PC-3 (cell line): ENCODE data around the gene STXBP6. TPM values are rescaled to one million over a fixed set of nuclear protein-coding genes. Genes with fewer than 3 reads are reported as not detected.

Experiments used
- ATAC-seq: fragments of 200-7000 bp; cut with Tn5 transposase; 2 replicates; pipeline ENCODE4 v1.9.1; 2020; ENCODE audit warnings: mild to moderate bottlenecking, moderate library complexity
- BruUV-seq: library from RNA; stranded (reverse); fragments of 400-500 nt; replicated peaks from 2 replicates; lab custom pipeline; 2021; lab: Mats Ljungman, UMichigan
- CTCF ChIA-PET: fragments of 300-600 bp; sonication (Branson Sonifier 250); formaldehyde crosslinking; loops from one replicate; lab custom pipeline; 2022; ENCODE audit warnings: antibody characterized with exemption; lab: Charles Lee
- POLR2A ChIA-PET: fragments of 300-600 bp; sonication (Branson Sonifier 250); formaldehyde crosslinking; loops from one replicate; lab custom pipeline; 2022; ENCODE audit warnings: antibody characterized with exemption; ENCODE audit not compliant: unreplicated experiment; lab: Charles Lee
- DNase-seq: peaks from one replicate; pipeline ENCODE4 v3.0.0-alpha.2; 2015
- H2AFZ ChIP-seq: fragments of 300-600 bp; sonication (generic); 2 replicates; pipeline ENCODE4 v1.6.0; 2016; ENCODE audit warnings: antibody characterized with exemption, low read length
- H3F3A ChIP-seq: fragments of 300-600 bp; sonication (generic); one replicate; pipeline ENCODE4 v1.6.0; 2017; ENCODE audit warnings: antibody characterized with exemption, low read length, control low read depth, mild to moderate bottlenecking; ENCODE audit not compliant: unreplicated experiment
- H3K27ac ChIP-seq: fragments of 300-600 bp; sonication (generic); 2 replicates; pipeline ENCODE4 v1.5.1; 2016; ENCODE audit warnings: mild to moderate bottlenecking, low read length
- H3K27me3 ChIP-seq: fragments of 300-600 bp; sonication (generic); 2 replicates; pipeline ENCODE4 v1.6.1; 2016; ENCODE audit warnings: low read length, mixed read lengths
- H3K36me3 ChIP-seq: fragments of 300-600 bp; sonication (generic); 2 replicates; pipeline ENCODE4 v1.6.1; 2016; ENCODE audit warnings: low read depth, mixed run types, low read length, mixed read lengths
- H3K4me1 ChIP-seq: fragments of 300-600 bp; sonication (generic); 2 replicates; pipeline ENCODE4 v1.5.1; 2016; ENCODE audit warnings: low read length; ENCODE audit not compliant: insufficient read depth
- H3K4me2 ChIP-seq: fragments of 300-600 bp; sonication (generic); 2 replicates; pipeline ENCODE4 v1.6.0; 2016; ENCODE audit warnings: low read length
- H3K4me3 ChIP-seq: fragments of 300-600 bp; sonication (generic); 2 replicates; pipeline ENCODE4 v1.5.1; 2016; ENCODE audit warnings: mild to moderate bottlenecking, low read length, mixed read lengths
- H3K79me2 ChIP-seq: fragments of 300-600 bp; sonication (generic); 2 replicates; pipeline ENCODE4 v1.6.1; 2017; ENCODE audit warnings: low read length, mixed read lengths
- H3K9ac ChIP-seq: fragments of 300-600 bp; sonication (generic); 2 replicates; pipeline ENCODE4 v1.6.0; 2016; ENCODE audit warnings: mild to moderate bottlenecking, low read length
- H3K9me2 ChIP-seq: fragments of 300-600 bp; sonication (generic); replicated peaks from 2 replicates; pipeline ENCODE4 v1.6.1; 2016; ENCODE audit warnings: mixed run types, low read length, mixed read lengths
- H3K9me3 ChIP-seq: fragments of 300-600 bp; sonication (generic); 2 replicates; pipeline ENCODE4 v1.6.1; 2016; ENCODE audit warnings: low read length, mixed read lengths
- H4K20me1 ChIP-seq: fragments of 300-600 bp; sonication (generic); 2 replicates; pipeline ENCODE4 v1.6.1; 2016; ENCODE audit warnings: low read length, mixed read lengths
- EZH2 ChIP-seq: fragments of 300-600 bp; sonication (generic); IDR thresholded peaks from one replicate; pipeline ENCODE4 v1.6.1; 2017; ENCODE audit warnings: antibody characterized with exemption, mild to moderate bottlenecking, low read length; ENCODE audit not compliant: unreplicated experiment
- EZH2phosphoT487 ChIP-seq: fragments of 300-600 bp; sonication (generic); IDR thresholded peaks from 2 replicates; pipeline ENCODE4 v1.6.1; 2018; ENCODE audit warnings: mild to moderate bottlenecking, antibody characterized with exemption, low read length, borderline replicate concordance
- intact Hi-C: fragments of 100-400 bp; cut with micrococcal nuclease; formaldehyde crosslinking; loops from 2 replicates; pipeline ENCODE4 v1.9.0; 2023
- total RNA-seq: library from RNA; depleted of rRNA; stranded (reverse); fragments of >200 nt; gene quantifications from 2 replicates; pipeline ENCODE4 v1.2.3, GENCODE V29; 2014
- TF ChIP-seq, protein P1 (sequence below): fragments of 300-600 bp; sonication (generic); conservative IDR thresholded peaks from 2 replicates; pipeline ENCODE4 v1.5.1; 2017; ENCODE audit warnings: antibody characterized with exemption, low read depth, mild to moderate bottlenecking, low read length

STXBP6 gene
- total RNA-seq, 1 experiment from 2014 or later, result 0.40 TPM

DNA sequence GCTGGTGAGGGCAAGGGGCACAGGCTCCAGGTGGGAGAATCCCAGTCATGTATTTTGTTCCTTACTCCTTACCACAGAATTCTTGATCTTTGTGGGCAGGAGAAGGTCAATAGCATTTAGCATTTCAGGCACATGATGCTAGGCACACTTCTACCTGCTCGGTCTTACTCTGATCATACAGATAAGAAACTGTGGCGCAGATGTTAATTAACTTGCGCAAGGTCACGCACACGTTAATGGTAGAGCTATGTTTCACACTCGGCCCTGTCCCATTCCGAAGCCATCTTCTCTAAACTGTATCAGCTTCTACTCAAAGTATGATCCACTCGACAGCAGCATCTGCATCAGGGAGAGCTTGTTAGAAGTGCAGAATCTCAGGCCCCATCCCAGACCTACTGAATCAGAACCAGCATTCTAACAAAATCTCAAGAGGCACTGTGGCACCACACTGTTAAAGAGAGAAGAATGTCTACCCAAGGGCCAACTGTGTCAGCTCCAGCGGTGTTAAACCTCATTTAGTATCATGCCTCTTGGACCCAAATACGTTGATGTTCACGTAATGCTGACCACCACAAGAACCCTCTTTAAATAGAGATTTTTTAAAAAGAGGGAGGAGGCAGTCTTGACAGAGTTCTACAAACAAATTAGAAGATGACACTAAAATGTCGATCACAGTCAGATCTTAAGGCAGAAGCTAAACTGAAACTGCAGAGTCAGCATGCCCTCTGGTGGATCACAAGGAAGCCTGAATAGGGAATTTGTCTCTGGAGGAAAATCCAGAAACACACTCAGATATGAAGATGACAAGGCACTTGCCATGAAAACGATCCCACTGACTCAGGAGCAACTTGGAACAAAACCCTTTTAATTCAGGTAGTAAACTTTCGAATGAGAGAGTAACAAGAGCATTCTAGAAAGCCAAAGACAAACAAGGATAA, 7.3 kb downstream of the STXBP6 start:
- Histone ChIP-seq H3F3A (no peaks in the 10 kb centered on the region), H3K27ac (no peak overlapping the region), H2AFZ (no peak overlapping the region), H3K4me2 (peak overlapping the region; percentile 37; the same call in 1 of the 2 replicates), H4K20me1 (no peaks in the 10 kb centered on the region), H3K79me2 (no peaks in the 10 kb centered on the region), H3K4me1 (no peaks in the 10 kb centered on the region), H3K27me3 (peaks cover 5% of the 10 kb centered on the region; the same call in 1 of the 2 replicates), H3K9me2 (no peaks in the 10 kb centered on the region), H3K36me3 (no peaks in the 10 kb centered on the region), H3K9me3 (no peaks in the 10 kb centered on the region), H3K9ac (no peak overlapping the region), H3K4me3 (no peak overlapping the region)
- ChIA-PET CTCF (interaction anchor here (1.3 kb wide), 1 partner anchor 236 kb away, joined by 4 read pairs; no protein-coding TSS in a partner anchor), POLR2A (no interaction called here)
- DNase-seq, result peak; percentile 24
- BruUV-seq, result no TSS peak
- intact Hi-C loops, result no loop called here
- TF ChIP-seq EZH2phosphoT487 (no peak), EZH2 (no peak)
- TF ChIP-seq, protein P1, sequence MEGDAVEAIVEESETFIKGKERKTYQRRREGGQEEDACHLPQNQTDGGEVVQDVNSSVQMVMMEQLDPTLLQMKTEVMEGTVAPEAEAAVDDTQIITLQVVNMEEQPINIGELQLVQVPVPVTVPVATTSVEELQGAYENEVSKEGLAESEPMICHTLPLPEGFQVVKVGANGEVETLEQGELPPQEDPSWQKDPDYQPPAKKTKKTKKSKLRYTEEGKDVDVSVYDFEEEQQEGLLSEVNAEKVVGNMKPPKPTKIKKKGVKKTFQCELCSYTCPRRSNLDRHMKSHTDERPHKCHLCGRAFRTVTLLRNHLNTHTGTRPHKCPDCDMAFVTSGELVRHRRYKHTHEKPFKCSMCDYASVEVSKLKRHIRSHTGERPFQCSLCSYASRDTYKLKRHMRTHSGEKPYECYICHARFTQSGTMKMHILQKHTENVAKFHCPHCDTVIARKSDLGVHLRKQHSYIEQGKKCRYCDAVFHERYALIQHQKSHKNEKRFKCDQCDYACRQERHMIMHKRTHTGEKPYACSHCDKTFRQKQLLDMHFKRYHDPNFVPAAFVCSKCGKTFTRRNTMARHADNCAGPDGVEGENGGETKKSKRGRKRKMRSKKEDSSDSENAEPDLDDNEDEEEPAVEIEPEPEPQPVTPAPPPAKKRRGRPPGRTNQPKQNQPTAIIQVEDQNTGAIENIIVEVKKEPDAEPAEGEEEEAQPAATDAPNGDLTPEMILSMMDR, result peak; percentile 37; the same call in 1 of the 2 replicates
- no peak for ATAC-seq

DNA sequence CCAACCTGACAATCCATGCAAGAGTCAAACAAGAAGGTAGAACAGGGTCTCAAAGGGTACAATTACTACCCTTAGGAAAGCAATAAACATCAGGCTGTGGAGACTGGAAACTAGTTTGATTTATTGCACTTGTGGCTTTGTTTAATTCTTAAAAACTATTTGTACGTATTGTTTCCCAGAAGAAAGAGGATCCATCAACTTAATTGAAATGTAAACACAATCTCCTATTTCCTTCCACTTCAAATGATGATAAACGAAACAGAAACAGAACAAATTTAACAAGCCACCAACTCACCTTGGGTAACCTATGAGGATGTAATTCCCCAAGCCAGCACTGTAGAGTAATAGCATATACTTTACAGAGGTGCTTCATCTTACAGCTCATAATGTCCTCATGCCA, 8.0 kb downstream of the STXBP6 start:
- CTCF ChIA-PET, result interaction anchor here (1.3 kb wide), 1 partner anchor 236 kb away, joined by 4 read pairs; no protein-coding TSS in a partner anchor
- POLR2A ChIA-PET, result no interaction called here
- BruUV-seq, result no TSS peak
- no peaks in the 10 kb centered on the region for H3K27me3 ChIP-seq
- H3K4me3 ChIP-seq, result no peak overlapping the region
- TF ChIP-seq EZH2phosphoT487, result no peak
- TF ChIP-seq, protein P1, result no peak
- TF ChIP-seq EZH2, result no peak
- H3F3A ChIP-seq, result no peaks in the 10 kb centered on the region
- no peak overlapping the region for H3K9ac ChIP-seq
- no peaks in the 10 kb centered on the region for H3K9me2 ChIP-seq
- no peak overlapping the region for H3K4me2 ChIP-seq
- H3K36me3 ChIP-seq, result no peaks in the 10 kb centered on the region
- no peak overlapping the region for H2AFZ ChIP-seq
- DNase-seq, result no peak
- no peaks in the 10 kb centered on the region for H3K79me2 ChIP-seq
- intact Hi-C loops, result no loop called here
- H3K27ac ChIP-seq, result no peak overlapping the region
- H4K20me1 ChIP-seq, result no peaks in the 10 kb centered on the region
- H3K4me1 ChIP-seq, result no peaks in the 10 kb centered on the region
- ATAC-seq, result no peak
- no peaks in the 10 kb centered on the region for H3K9me3 ChIP-seq

DNA sequence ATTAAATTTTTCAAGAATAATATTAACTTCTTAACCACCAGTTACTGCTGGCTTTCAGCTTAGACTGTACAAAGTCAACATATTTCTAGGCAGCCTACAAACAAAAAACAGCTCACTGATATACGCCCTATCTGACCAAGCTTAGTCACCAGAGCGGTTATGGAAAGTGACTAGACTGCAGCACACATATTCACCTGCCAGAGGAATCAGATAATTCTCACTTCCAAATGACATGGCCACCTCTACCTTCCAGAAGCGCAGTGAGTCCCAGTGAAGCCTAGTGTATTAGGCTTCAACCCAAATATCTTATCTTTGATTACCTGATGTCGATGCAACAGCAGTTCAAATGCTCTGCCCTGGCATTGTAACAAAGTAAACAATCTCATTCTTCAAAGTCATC, 8.5 kb downstream of the STXBP6 start:
- intact Hi-C loops, result no loop called here
- no TSS peak for BruUV-seq

More for the DNA sequence above, 8.5 kb downstream of the STXBP6 start:
- no peaks in the 10 kb centered on the region for H3F3A ChIP-seq
- no peaks in the 10 kb centered on the region for H3K36me3 ChIP-seq
- H3K9ac ChIP-seq, result no peak overlapping the region
- H3K4me2 ChIP-seq, result no peak overlapping the region
- H3K27me3 ChIP-seq, result no peaks in the 10 kb centered on the region
- H3K9me2 ChIP-seq, result no peaks in the 10 kb centered on the region
- H4K20me1 ChIP-seq, result no peaks in the 10 kb centered on the region
- ATAC-seq (no peak), DNase-seq (no peak)
- H3K79me2 ChIP-seq, result no peaks in the 10 kb centered on the region
- no peak overlapping the region for H3K4me3 ChIP-seq
- TF ChIP-seq, protein P1, result no peak
- no peak for TF ChIP-seq EZH2phosphoT487
- no peak for TF ChIP-seq EZH2
- no peaks in the 10 kb centered on the region for H3K4me1 ChIP-seq
- ChIA-PET CTCF (no interaction called here), POLR2A (no interaction called here)
- H2AFZ ChIP-seq, result no peak overlapping the region
- no peaks in the 10 kb centered on the region for H3K9me3 ChIP-seq
- no peak overlapping the region for H3K27ac ChIP-seq
